ENCODE data around the gene KLF13. TPM values are rescaled to one million over a fixed set of nuclear protein-coding genes. Genes with fewer than 3 reads are reported as not detected.

KLF13 gene
- total and polyA plus RNA-seq, 2 experiments from 2014 or later, result 23.5 to 28.6 TPM

DNA sequence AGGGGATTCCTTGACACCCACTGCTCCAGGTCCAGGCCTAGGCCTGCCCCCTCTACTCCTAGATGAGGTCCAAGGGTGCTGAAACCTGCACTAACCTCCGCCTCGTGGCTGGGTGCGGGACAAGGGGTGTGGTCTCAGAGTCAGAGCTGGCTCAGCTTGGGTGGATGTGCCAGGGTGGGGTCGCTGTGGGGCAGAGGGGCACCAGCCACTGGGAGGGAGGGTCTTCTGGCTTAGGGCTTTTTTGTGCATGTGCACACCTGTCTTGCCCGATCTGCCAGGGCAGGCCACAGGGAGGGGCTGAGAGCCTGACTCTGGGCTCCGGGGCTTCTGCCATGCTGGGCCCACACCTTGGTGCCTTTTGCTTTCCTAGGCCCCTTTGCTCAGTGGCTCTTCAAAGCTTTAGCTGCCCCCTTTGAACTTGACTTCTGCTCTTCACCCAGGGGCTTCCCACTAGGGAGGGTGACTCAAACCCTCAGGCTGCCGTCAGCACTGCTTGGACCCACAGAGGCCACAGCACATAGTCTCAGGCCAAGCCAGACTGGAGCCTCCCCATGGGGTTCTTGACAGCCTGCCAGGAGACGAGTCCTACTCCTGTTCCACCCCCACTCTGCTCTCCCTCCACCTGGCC is 73.0 kb downstream of the KLF13 start:
- peaks cover 20% of the 10 kb centered on the region for H3K4me1 Mint-ChIP-seq
- ATAC-seq, result no peak
- TF ChIP-seq EZH2 (IDR thresholded peaks at IDR 0.05; ENCODE audit: low read depth, unreplicated experiment) (no peak), JUNB (IDR thresholded peaks at IDR 0.05; ENCODE audit: unreplicated experiment) (no peak), ZNF114 (CRISPR knock-in tag; IDR thresholded peaks at IDR 0.05) (no peak), CREB1 (CRISPR knock-in tag; IDR thresholded peaks at IDR 0.05; ENCODE audit: low read depth) (no peak), ZNF331 (CRISPR knock-in tag; IDR thresholded peaks at IDR 0.05; ENCODE audit: low read depth) (no peak), NANOG (IDR thresholded peaks at IDR 0.05; ENCODE audit: borderline replicate concordance) (no peak), EZH2phosphoT487 (IDR thresholded peaks at IDR 0.05; ENCODE audit: unreplicated experiment) (no peak), STAT1 (IDR thresholded peaks at IDR 0.05; ENCODE audit: unreplicated experiment) (no peak), POLR2AphosphoS5 (IDR thresholded peaks at IDR 0.05; ENCODE audit: low read depth) (no peak)
- TF ChIP-seq, protein P1, sequence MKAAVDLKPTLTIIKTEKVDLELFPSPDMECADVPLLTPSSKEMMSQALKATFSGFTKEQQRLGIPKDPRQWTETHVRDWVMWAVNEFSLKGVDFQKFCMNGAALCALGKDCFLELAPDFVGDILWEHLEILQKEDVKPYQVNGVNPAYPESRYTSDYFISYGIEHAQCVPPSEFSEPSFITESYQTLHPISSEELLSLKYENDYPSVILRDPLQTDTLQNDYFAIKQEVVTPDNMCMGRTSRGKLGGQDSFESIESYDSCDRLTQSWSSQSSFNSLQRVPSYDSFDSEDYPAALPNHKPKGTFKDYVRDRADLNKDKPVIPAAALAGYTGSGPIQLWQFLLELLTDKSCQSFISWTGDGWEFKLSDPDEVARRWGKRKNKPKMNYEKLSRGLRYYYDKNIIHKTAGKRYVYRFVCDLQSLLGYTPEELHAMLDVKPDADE (IDR thresholded peaks at IDR 0.05), result no peak
- TF ChIP-seq, protein P2, sequence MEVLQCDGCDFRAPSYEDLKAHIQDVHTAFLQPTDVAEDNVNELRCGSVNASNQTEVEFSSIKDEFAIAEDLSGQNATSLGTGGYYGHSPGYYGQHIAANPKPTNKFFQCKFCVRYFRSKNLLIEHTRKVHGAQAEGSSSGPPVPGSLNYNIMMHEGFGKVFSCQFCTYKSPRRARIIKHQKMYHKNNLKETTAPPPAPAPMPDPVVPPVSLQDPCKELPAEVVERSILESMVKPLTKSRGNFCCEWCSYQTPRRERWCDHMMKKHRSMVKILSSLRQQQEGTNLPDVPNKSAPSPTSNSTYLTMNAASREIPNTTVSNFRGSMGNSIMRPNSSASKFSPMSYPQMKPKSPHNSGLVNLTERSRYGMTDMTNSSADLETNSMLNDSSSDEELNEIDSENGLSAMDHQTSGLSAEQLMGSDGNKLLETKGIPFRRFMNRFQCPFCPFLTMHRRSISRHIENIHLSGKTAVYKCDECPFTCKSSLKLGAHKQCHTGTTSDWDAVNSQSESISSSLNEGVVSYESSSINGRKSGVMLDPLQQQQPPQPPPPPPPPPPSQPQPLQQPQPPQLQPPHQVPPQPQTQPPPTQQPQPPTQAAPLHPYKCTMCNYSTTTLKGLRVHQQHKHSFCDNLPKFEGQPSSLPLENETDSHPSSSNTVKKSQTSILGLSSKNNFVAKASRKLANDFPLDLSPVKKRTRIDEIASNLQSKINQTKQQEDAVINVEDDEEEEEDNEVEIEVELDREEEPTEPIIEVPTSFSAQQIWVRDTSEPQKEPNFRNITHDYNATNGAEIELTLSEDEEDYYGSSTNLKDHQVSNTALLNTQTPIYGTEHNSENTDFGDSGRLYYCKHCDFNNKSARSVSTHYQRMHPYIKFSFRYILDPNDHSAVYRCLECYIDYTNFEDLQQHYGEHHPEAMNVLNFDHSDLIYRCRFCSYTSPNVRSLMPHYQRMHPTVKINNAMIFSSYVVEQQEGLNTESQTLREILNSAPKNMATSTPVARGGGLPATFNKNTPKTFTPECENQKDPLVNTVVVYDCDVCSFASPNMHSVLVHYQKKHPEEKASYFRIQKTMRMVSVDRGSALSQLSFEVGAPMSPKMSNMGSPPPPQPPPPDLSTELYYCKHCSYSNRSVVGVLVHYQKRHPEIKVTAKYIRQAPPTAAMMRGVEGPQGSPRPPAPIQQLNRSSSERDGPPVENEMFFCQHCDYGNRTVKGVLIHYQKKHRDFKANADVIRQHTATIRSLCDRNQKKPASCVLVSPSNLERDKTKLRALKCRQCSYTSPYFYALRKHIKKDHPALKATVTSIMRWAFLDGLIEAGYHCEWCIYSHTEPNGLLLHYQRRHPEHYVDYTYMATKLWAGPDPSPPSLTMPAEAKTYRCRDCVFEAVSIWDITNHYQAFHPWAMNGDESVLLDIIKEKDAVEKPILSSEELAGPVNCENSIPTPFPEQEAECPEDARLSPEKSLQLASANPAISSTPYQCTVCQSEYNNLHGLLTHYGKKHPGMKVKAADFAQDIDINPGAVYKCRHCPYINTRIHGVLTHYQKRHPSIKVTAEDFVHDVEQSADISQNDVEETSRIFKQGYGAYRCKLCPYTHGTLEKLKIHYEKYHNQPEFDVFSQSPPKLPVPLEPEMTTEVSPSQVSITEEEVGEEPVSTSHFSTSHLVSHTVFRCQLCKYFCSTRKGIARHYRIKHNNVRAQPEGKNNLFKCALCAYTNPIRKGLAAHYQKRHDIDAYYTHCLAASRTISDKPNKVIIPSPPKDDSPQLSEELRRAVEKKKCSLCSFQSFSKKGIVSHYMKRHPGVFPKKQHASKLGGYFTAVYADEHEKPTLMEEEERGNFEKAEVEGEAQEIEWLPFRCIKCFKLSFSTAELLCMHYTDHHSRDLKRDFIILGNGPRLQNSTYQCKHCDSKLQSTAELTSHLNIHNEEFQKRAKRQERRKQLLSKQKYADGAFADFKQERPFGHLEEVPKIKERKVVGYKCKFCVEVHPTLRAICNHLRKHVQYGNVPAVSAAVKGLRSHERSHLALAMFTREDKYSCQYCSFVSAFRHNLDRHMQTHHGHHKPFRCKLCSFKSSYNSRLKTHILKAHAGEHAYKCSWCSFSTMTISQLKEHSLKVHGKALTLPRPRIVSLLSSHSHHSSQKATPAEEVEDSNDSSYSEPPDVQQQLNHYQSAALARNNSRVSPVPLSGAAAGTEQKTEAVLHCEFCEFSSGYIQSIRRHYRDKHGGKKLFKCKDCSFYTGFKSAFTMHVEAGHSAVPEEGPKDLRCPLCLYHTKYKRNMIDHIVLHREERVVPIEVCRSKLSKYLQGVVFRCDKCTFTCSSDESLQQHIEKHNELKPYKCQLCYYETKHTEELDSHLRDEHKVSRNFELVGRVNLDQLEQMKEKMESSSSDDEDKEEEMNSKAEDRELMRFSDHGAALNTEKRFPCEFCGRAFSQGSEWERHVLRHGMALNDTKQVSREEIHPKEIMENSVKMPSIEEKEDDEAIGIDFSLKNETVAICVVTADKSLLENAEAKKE (CRISPR knock-in tag; IDR thresholded peaks at IDR 0.05), result no peak
- TF ChIP-seq, protein P3, sequence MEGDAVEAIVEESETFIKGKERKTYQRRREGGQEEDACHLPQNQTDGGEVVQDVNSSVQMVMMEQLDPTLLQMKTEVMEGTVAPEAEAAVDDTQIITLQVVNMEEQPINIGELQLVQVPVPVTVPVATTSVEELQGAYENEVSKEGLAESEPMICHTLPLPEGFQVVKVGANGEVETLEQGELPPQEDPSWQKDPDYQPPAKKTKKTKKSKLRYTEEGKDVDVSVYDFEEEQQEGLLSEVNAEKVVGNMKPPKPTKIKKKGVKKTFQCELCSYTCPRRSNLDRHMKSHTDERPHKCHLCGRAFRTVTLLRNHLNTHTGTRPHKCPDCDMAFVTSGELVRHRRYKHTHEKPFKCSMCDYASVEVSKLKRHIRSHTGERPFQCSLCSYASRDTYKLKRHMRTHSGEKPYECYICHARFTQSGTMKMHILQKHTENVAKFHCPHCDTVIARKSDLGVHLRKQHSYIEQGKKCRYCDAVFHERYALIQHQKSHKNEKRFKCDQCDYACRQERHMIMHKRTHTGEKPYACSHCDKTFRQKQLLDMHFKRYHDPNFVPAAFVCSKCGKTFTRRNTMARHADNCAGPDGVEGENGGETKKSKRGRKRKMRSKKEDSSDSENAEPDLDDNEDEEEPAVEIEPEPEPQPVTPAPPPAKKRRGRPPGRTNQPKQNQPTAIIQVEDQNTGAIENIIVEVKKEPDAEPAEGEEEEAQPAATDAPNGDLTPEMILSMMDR (conservative IDR thresholded peaks at IDR 0.05; ENCODE audit: low read depth in 2 of 2), result no peak
- TF ChIP-seq, protein P4, sequence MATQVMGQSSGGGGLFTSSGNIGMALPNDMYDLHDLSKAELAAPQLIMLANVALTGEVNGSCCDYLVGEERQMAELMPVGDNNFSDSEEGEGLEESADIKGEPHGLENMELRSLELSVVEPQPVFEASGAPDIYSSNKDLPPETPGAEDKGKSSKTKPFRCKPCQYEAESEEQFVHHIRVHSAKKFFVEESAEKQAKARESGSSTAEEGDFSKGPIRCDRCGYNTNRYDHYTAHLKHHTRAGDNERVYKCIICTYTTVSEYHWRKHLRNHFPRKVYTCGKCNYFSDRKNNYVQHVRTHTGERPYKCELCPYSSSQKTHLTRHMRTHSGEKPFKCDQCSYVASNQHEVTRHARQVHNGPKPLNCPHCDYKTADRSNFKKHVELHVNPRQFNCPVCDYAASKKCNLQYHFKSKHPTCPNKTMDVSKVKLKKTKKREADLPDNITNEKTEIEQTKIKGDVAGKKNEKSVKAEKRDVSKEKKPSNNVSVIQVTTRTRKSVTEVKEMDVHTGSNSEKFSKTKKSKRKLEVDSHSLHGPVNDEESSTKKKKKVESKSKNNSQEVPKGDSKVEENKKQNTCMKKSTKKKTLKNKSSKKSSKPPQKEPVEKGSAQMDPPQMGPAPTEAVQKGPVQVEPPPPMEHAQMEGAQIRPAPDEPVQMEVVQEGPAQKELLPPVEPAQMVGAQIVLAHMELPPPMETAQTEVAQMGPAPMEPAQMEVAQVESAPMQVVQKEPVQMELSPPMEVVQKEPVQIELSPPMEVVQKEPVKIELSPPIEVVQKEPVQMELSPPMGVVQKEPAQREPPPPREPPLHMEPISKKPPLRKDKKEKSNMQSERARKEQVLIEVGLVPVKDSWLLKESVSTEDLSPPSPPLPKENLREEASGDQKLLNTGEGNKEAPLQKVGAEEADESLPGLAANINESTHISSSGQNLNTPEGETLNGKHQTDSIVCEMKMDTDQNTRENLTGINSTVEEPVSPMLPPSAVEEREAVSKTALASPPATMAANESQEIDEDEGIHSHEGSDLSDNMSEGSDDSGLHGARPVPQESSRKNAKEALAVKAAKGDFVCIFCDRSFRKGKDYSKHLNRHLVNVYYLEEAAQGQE (IDR thresholded peaks at IDR 0.05; ENCODE audit: unreplicated experiment), result no peak

More for the DNA sequence above, 73.0 kb downstream of the KLF13 start:
- DNase-seq (ENCODE audit: low spot score), result no peak
- Mint-ChIP-seq H3K36me3 (ENCODE audit: low read depth) (peaks cover 3% of the 10 kb centered on the region; the same call in 1 of the 3 replicates), H3K27me3 (ENCODE audit: insufficient read depth, low read depth, poor library complexity) (peaks cover 18% of the 10 kb centered on the region), H3K4me3 (no peak overlapping the region), H3K27ac (no peak overlapping the region), H3K9me3 (no peaks in the 10 kb centered on the region)
- Histone ChIP-seq H2AFZ (no peak overlapping the region), H3K36me3 (ENCODE audit: insufficient read depth) (no peaks in the 10 kb centered on the region), H3K4me3 (no peak overlapping the region), H3K27ac (ENCODE audit: low read depth) (no peak overlapping the region), H3K4me1 (ENCODE audit: insufficient read depth) (peaks cover 17% of the 10 kb centered on the region; the same call in 1 of the 2 replicates), H3K9me2 (ENCODE audit: insufficient read depth) (no peaks in the 10 kb centered on the region), H3F3A (replicated peaks; ENCODE audit: low read depth) (no peaks in the 10 kb centered on the region), H3K79me2 (replicated peaks; ENCODE audit: insufficient read depth) (no peaks in the 10 kb centered on the region), H3K4me2 (no peak overlapping the region), H4K20me1 (replicated peaks; ENCODE audit: insufficient read depth) (no peaks in the 10 kb centered on the region), H3K27me3 (ENCODE audit: insufficient read depth) (peaks cover 5% of the 10 kb centered on the region; the same call in 1 of the 2 replicates)
